Esophagus (tissue), 2 donors: Measurements from ENCODE around the gene THADA. TPM values are rescaled to one million over a fixed set of nuclear protein-coding genes. Genes with fewer than 3 reads are reported as not detected.

ENCODE experiments used
- H3K27ac ChIP-seq, 2 donors: one replicate each; pipeline ENCODE4 v1.5.1; 2013; ENCODE audit warnings: low read depth in 2 of 2, mild to moderate bottlenecking in 2 of 2, inconsistent platforms in 1 of 2, low read length in 1 of 2, moderate library complexity in 1 of 2
- H3K27me3 ChIP-seq, 2 donors: one replicate each; pipeline ENCODE4 v1.6.1; 2013; ENCODE audit warnings: low read length in 2 of 2, control low read depth in 1 of 2, mild to moderate bottlenecking in 1 of 2; ENCODE audit not compliant: insufficient read depth in 2 of 2, control insufficient read depth in 1 of 2
- H3K36me3 ChIP-seq, 2 donors: one replicate each; pipeline ENCODE4 v1.6.1; 2013; ENCODE audit warnings: low read length in 1 of 2; ENCODE audit not compliant: control insufficient read depth in 2 of 2, insufficient read depth in 2 of 2
- H3K4me1 ChIP-seq, 2 donors: one replicate each; pipeline ENCODE4 v1.6.1; 2013; ENCODE audit warnings: low read length in 1 of 2; ENCODE audit not compliant: control insufficient read depth in 2 of 2, insufficient read depth in 2 of 2
- H3K4me3 ChIP-seq, 2 donors: one replicate each; pipeline ENCODE4 v1.5.1; 2013; ENCODE audit warnings: low read length in 2 of 2, mild to moderate bottlenecking in 2 of 2, low read depth in 1 of 2, moderate library complexity in 1 of 2
- H3K9me3 ChIP-seq, 2 donors: one replicate each; pipeline ENCODE4 v1.6.1; 2013; ENCODE audit warnings: mild to moderate bottlenecking in 2 of 2, low read depth in 1 of 2, low read length in 1 of 2, moderate library complexity in 1 of 2; ENCODE audit not compliant: control insufficient read depth in 2 of 2, insufficient read depth in 1 of 2
- WGBS, 2 donors: extraction: QIAGEN DNeasy Blood & Tissue Kit; methylation state at CpG; one replicate each; pipeline ENCODE4 v1.1.7; 2013; 5-methylcytosine and 5-hydroxymethylcytosine counted together
- polyA plus RNA-seq, 2 donors: library from polyadenylated mRNA; stranded (reverse); fragments of 200-250 nt; gene quantifications; one replicate each; pipeline ENCODE4 v1.2.3, GENCODE V29; 2013
- donor health status: healthy with polysubstance abuse.
- donor health status: Bipolar disorder and iron deficiency.

THADA gene
- polyA plus RNA-seq, 2 donors, result 8.3 to 13.2 TPM

DNA sequence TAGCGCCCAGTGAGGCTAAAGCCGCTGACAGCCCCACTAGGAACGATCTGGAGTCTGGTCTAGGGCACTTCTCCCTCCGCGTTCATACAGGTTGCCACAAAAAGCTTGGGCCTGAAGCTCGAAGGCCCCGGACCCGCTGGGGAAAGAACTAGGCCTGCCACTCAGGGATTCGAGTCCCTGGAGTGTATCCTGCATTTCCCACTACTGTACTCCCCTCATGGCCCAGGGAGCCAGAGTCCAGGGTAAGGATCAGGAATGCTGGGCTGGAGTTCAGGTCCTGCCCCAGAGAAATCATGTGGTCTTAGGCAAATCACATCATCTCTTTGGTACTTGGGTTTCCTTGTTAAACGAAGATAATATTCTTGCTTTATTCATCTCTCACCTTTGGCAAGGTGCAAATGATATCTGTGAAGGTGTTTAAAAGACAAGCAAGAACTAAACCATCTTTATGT, 368.0 kb downstream of the THADA start:
- peak overlapping the region; percentile 91 to 98 for H3K27ac ChIP-seq
- peak overlapping the region; percentile 59 to 99 for H3K4me3 ChIP-seq
- H3K27me3 ChIP-seq, result no peaks in the 10 kb centered on the region
- peaks cover 2 to 3% of the 10 kb centered on the region in 2 donors for H3K4me1 ChIP-seq
- no peaks in the 10 kb centered on the region for H3K9me3 ChIP-seq
- 2 to 4% methylated on average over 10 of the region's 10 CpGs for WGBS, 2 donors
- H3K36me3 ChIP-seq, result peaks cover 13 to 21% of the 10 kb centered on the region in 2 donors

DNA sequence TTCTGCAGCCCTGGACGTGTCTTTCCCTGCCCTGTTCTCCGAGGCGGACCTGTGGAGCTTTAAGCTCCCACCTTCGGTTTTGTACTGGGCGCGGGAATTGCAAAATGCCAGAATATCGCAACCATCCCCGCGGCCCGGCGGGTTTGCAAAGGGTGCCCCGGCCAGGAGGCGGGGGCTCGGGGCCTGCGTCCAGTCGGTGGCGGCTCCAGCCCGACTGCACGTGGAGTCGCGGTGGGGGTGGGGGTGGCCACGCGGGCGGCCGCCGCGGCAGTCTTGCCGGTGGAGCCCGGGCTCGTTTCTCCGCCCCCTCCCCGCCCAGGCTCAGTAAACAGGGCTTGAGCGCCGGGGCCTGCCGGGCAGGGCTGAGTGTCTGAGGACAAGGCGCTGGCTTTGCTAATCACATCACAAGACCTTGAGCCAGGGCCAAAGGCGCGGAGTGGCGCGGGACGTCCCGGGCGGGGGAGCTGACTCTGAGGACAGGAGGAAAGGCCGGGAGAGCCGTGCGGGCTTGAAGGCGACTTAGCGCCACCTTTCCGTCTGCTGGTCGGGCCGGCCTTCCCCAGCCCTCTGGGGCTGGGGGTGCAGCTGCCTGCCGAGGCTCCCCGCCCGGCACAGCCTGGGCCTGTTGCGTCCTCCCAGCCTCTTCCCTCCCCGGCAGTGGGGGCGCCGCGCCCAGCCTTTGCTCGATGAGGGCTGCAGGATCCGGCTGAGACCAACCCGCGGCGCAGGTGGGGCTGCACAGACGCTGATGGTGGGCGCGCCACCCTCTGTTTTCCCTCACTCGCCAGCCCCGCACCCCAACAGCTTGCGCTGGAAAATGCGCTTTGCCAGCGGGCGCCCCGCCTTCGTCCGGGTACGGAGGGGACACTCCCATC, 368.6 kb downstream of the THADA start:
- H3K27me3 ChIP-seq, result no peaks in the 10 kb centered on the region
- peaks cover 0 to 2% of the 10 kb centered on the region in 2 donors for H3K4me1 ChIP-seq
- no peaks in the 10 kb centered on the region for H3K9me3 ChIP-seq
- WGBS, 2 donors, result 0% methylated on average over 75 to 77 of the region's 77 CpGs
- H3K4me3 ChIP-seq, result peak overlapping the region; percentile 59 to 99
- H3K36me3 ChIP-seq, result peaks cover 12 to 17% of the 10 kb centered on the region in 2 donors
- H3K27ac ChIP-seq, result peak overlapping the region; percentile 91 to 98

DNA sequence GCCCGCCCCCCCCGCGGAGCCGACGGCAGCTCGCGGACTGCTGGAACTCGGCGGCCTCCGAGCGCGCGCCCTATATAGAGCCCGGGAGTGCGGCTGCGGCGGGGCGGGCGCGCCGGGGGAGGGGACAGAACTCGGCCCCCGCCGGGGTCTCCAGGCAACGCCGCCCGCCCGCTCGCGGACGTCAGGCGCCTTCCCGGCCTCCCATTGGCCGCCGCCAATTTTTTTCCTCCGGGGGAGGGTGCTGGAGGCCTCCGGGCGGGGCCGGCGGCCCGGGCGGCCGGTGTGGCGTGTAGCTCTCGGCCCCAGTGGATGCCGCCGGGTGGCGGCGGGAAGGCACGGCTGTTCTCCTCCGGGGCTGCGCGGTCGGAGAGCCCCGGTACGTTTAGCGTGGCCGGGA, 369.3 kb downstream of the THADA start, which contains the start of gene ZFP36L2:
ZFP36L2 (minus strand) TSS at position 49 of the 397 bp plus-strand sequence. CDS start 291 bp downstream, outside the sequence.
- WGBS, 2 donors, result 0 to 1% methylated on average over 46 to 58 of the region's 58 CpGs
- Histone ChIP-seq H3K4me3 (peak within 1 kb of the TSS; percentile 97 to 99), H3K4me1 (peaks cover 0 to 2% of the 10 kb centered on the region in 2 donors), H3K27ac (peak within 1 kb of the TSS; percentile 99), H3K9me3 (no peaks in the 10 kb centered on the region), H3K36me3 (peaks cover 12 to 17% of the 10 kb centered on the region in 2 donors), H3K27me3 (no peaks in the 10 kb centered on the region)

DNA sequence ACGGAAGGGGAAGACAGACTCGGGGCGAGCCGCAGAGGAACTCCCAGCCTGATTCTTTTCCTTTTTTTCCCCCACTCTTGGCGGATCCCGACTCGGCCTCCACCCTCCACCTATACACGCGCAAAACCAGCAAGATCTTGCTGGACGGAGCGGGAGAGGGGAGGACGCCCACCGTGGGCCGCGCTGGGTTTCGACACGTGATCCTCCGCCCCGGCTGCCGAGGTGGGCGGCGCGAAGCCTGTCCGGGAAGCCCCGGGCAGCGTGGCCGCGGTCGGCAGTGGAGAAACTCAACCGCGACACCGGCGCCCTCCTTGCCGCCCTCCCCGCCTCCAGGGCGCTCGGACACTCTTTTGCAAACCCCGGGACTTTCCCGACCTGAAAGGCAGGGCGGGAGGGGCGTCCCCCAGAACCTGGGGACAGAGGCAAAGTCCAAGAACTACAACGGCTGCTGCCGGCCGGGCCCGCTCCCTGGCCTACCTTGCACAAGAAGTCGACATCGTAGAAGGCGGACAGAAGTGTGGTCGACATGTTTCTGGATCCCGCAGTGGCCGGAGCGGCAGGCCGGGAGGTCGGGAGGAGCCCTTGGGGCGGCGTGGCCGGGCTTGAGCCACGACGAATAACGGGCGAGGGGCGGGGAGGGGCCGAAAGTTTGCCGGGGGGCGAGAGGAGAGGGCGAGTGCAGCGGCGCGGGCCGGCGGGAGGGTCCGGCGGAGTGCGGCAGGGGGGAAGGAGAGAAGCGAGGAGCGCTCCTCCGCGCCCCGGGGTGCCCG, 369.9 kb downstream of the THADA start:
- H3K4me3 ChIP-seq, result peak overlapping the region; percentile 97 to 99
- H3K4me1 ChIP-seq, result peaks cover 0 to 5% of the 10 kb centered on the region in 2 donors
- H3K36me3 ChIP-seq, result peaks cover 11 to 16% of the 10 kb centered on the region in 2 donors
- WGBS, 2 donors, result 0 to 1% methylated on average over 47 to 80 of the region's 80 CpGs
- H3K27ac ChIP-seq, result peak overlapping the region; percentile 99
- H3K9me3 ChIP-seq, result no peaks in the 10 kb centered on the region
- no peaks in the 10 kb centered on the region for H3K27me3 ChIP-seq

DNA sequence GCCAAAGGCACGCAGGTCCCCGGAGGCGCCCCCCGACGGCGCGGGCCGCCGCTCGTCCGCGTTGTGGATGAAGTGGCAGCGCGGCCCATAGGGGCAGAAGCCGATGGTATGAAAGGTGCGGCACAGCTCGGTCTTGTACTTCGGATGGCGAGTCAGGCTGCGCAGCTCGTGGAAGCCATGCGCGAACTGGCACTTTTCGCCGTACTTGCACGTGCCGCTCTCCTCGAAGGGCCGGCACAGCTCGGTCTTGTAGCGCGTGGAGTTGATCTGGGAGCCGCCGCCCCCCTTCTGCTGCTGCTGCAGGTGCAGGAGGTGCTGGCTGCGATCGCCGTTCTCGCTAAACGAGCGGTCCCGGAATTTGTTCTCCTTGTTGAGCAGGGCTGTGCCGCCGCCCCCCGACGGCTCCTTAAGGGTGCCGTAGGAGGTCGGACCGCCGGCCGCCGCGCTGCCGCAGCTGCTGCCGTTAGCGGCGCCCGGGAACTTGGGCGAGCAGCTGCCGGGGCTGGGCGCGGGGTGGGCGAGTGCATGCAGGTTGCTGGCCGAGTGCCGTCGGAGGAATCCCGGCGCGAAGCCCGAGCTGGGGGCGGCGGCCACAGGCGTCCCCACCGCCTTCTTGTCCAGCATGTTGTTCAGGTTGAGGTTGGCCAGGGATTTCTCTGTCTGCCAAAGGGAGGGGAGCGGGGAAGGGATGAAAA, 370.6 kb downstream of the THADA start:
- Histone ChIP-seq H3K36me3 (peaks cover 9 to 16% of the 10 kb centered on the region in 2 donors), H3K27me3 (no peaks in the 10 kb centered on the region), H3K4me1 (peaks cover 0 to 6% of the 10 kb centered on the region in 2 donors), H3K4me3 (peak overlapping the region; percentile 97 to 99), H3K27ac (peak overlapping the region; percentile 99), H3K9me3 (no peaks in the 10 kb centered on the region)
- WGBS, 2 donors, result 0% methylated on average over 73 to 74 of the region's 74 CpGs

DNA sequence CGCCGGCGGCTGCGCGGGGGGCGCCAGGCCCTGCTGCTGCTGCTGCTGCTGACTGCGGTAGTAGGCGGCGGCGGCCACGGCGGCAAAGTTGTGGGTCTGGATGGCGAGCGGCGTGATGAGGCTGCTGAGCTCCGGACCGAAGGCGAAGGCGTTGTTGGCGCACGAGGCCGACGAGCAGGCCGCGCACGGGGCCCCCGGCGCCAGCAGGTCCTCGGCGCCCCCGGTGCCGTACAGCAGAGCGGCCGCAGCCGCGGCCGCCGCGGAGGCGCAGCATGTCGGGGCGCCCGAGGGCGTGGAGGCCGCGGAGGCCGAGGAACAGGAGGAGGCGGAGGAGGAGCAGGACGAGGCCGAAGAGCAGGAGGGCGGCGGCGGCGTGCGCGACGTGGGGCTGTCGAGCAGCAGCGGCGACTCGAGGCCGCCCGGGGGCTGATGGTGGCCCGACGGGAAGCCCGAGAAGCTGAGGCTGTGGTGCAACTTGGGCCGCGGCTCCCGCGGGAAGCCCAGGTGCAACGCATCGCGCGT, 371.2 kb downstream of the THADA start:
- H3K27ac ChIP-seq, result peak overlapping the region; percentile 99
- no peaks in the 10 kb centered on the region for H3K27me3 ChIP-seq
- H3K9me3 ChIP-seq, result no peaks in the 10 kb centered on the region
- peaks cover 9 to 16% of the 10 kb centered on the region in 2 donors for H3K36me3 ChIP-seq
- H3K4me1 ChIP-seq, result peaks cover 0 to 6% of the 10 kb centered on the region in 2 donors
- WGBS, 2 donors, result 0 to 1% methylated on average over 53 to 74 of the region's 74 CpGs
- peak overlapping the region; percentile 97 to 99 for H3K4me3 ChIP-seq

DNA sequence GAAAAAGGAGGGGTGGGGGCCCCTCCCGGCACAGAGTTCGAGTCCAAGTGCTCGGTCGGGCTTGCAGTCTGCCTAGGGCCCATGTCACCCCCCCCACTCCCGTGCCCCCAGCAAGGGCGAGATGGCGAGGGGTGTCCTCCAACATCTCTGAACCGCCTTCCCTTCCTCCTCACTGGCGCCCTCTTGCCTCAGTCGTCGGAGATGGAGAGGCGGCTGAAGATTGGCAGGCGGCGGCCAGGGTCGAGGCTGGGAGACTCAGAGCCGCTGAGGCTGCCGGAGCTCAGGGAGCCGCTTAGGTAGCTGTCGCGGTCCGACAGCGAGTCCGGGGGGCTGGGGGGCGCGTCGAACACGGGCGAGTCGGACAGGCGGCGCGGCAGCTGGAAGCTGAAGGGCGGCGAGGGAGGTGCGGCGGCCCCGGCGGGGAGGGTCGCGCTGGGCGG, 371.7 kb downstream of the THADA start:
- H3K36me3 ChIP-seq, result peaks cover 9 to 16% of the 10 kb centered on the region in 2 donors
- H3K4me1 ChIP-seq, result peaks cover 2 to 10% of the 10 kb centered on the region in 2 donors
- H3K27ac ChIP-seq, result peak overlapping the region; percentile 99
- H3K27me3 ChIP-seq, result no peaks in the 10 kb centered on the region
- peak overlapping the region; percentile 97 to 99 for H3K4me3 ChIP-seq
- WGBS, 2 donors, result 1 to 2% methylated on average over 32 to 41 of the region's 41 CpGs
- H3K9me3 ChIP-seq, result no peaks in the 10 kb centered on the region

DNA sequence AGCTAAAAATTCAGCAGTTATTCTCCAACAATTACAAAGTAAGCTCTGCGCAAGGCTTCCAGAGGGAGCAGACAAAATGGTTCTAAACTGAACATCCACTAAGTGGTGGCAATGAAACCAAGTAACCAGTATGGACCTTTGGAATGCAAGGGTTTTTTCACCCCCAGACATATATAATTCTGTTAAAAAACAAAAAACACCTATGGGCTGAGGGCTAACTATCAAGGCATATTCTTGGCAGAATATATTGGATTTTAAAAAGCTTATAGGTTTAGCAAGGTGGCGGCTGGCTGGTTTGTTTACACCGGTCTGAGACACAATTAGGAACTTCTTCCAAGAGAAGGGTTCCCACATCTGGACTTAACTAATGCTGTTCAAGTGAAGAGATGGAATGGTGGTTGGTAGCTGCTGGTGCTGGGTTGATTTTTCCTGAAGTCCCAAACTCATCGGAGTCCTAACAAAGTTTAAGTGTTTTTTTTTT, 372.3 kb downstream of the THADA start:
- H3K4me3 ChIP-seq, result peak overlapping the region; percentile 47 to 99
- no peaks in the 10 kb centered on the region for H3K9me3 ChIP-seq
- H3K27me3 ChIP-seq, result no peaks in the 10 kb centered on the region
- peak overlapping the region; percentile 82 to 99 for H3K27ac ChIP-seq
- WGBS, 2 donors, result 2 to 6% methylated on average over 4 of the region's 4 CpGs
- H3K36me3 ChIP-seq, result peaks cover 9 to 16% of the 10 kb centered on the region in 2 donors
- peaks cover 2 to 15% of the 10 kb centered on the region in 2 donors for H3K4me1 ChIP-seq
